GM18520 (cell line): ENCODE results near the gene STPG3.

ENCODE experiments used
- ATAC-seq: cut with Tn5 transposase; IDR thresholded peaks from one replicate; pipeline ENCODE4 v1.9.1; 2021; ENCODE audit not compliant: unreplicated experiment

Gene STPG3

GRCh38 chr9:137264067-137264466 is 13.0 kb downstream of the STPG3 start:
- no peak for ATAC-seq

- ATAC-seq = no peak
These were observed 14.5 kb downstream of the STPG3 start for GRCh38 chr9:137265496-137266161.

GRCh38 chr9:137266162-137266527 is 15.1 kb downstream of the STPG3 start:
- no peak for ATAC-seq

- no peak for ATAC-seq
These were observed 15.7 kb downstream of the STPG3 start for GRCh38 chr9:137266585-137267453.

- no peak for ATAC-seq
These were observed 16.9 kb downstream of the STPG3 start for GRCh38 chr9:137267933-137268355.

- no peak for ATAC-seq
These were observed 17.6 kb downstream of the STPG3 start for GRCh38 chr9:137268538-137269201.

GRCh38 chr9:137269231-137269772 is 18.2 kb downstream of the STPG3 start:
- ATAC-seq = no peak

GRCh38 chr9:137270929-137271695 is 20.0 kb downstream of the STPG3 start:
- no peak for ATAC-seq

- no peak for ATAC-seq
These were observed 20.6 kb downstream of the STPG3 start for GRCh38 chr9:137271696-137272076.

GRCh38 chr9:137272241-137273094 is 21.4 kb downstream of the STPG3 start:
- ATAC-seq = no peak

GRCh38 chr9:137273095-137273490 is 22.0 kb downstream of the STPG3 start:
- no peak for ATAC-seq

GRCh38 chr9:137273611-137274320 is 22.7 kb downstream of the STPG3 start:
- ATAC-seq = no peak

- ATAC-seq = no peak
These were observed 24.1 kb downstream of the STPG3 start for GRCh38 chr9:137275203-137275587.

GRCh38 chr9:137275588-137276472 is 24.7 kb downstream of the STPG3 start:
- ATAC-seq = no peak

GRCh38 chr9:137276473-137277328 is 25.6 kb downstream of the STPG3 start:
- ATAC-seq = no peak

- ATAC-seq = peak; percentile 66
These were observed 26.4 kb downstream of the STPG3 start, which contains the start of gene TOR4A for GRCh38 chr9:137277329-137278041. Gene TOR4A (plus strand): TSS chr9:137277726. CDS start chr9:137278690, 964 bp downstream.
